Measurements from ENCODE around the gene CDKN1C. TPM values are rescaled to one million over a fixed set of nuclear protein-coding genes. Genes with fewer than 3 reads are reported as not detected.

CDKN1C gene
- total RNA-seq, 4 donors from 2014 or later, result 27.1 to 52.7 (median 31.4) TPM

GRCh38 chr11:2921261-2921660 lies 35.7 kb upstream of the CDKN1C start:
- DNase-seq (ENCODE audit: low spot score in 2 of 2), result no peak
- intact Hi-C loops (cut with DNase I; ENCODE audit: low total_unique reads), result no loop called here
- 80 to 81% methylated on average over 2 to 4 of the region's 16 CpGs for WGBS, 2 donors
- no peak overlapping the region for H3K4me3 ChIP-seq (ENCODE audit: low read depth, poor library complexity, severe bottlenecking)
- TF ChIP-seq CTCF (IDR thresholded peaks at IDR 0.05) (no peak), POLR2A (IDR thresholded peaks at IDR 0.05) (no peak)

- intact Hi-C loops (cut with DNase I; ENCODE audit: low total_unique reads), result no loop called here
- H3K4me3 ChIP-seq (ENCODE audit: low read depth, poor library complexity, severe bottlenecking), result no peak overlapping the region
- TF ChIP-seq POLR2A (IDR thresholded peaks at IDR 0.05), result no peak
- no peak for TF ChIP-seq CTCF (IDR thresholded peaks at IDR 0.05)
- WGBS, 2 donors, result 96% methylated on average over 12 of the region's 12 CpGs
- DNase-seq (ENCODE audit: low spot score in 2 of 2), result no peak
These were observed 34.8 kb upstream of the CDKN1C start for GRCh38 chr11:2920343-2920742.

- H3K4me3 ChIP-seq (ENCODE audit: low read depth, poor library complexity, severe bottlenecking), result no peak overlapping the region
- DNase-seq (ENCODE audit: low spot score in 2 of 2), result no peak
- TF ChIP-seq POLR2A (IDR thresholded peaks at IDR 0.05) (no peak), CTCF (IDR thresholded peaks at IDR 0.05) (no peak)
- intact Hi-C loops (cut with DNase I; ENCODE audit: low total_unique reads), result no loop called here
- WGBS, 2 donors, result 72 to 83% methylated on average over 4 to 11 of the region's 13 CpGs
These were observed 34.3 kb upstream of the CDKN1C start for GRCh38 chr11:2919837-2920236.

GRCh38 chr11:2919188-2919587 lies 33.6 kb upstream of the CDKN1C start:
- DNase-seq (ENCODE audit: low spot score in 2 of 2), result no peak
- TF ChIP-seq CTCF (IDR thresholded peaks at IDR 0.05) (no peak), POLR2A (IDR thresholded peaks at IDR 0.05) (no peak)
- no peak overlapping the region for H3K4me3 ChIP-seq (ENCODE audit: low read depth, poor library complexity, severe bottlenecking)
- intact Hi-C loops (cut with DNase I; ENCODE audit: low total_unique reads), result no loop called here
- WGBS, 2 donors, result 83 to 89% methylated on average over 6 of the region's 9 CpGs

- intact Hi-C loops (cut with DNase I; ENCODE audit: low total_unique reads), result no loop called here
- 85 to 86% methylated on average over 25 of the region's 25 CpGs for WGBS, 2 donors
- TF ChIP-seq POLR2A (IDR thresholded peaks at IDR 0.05) (no peak), CTCF (IDR thresholded peaks at IDR 0.05) (no peak)
- no peak overlapping the region for H3K4me3 ChIP-seq (ENCODE audit: low read depth, poor library complexity, severe bottlenecking)
- DNase-seq (ENCODE audit: low spot score in 2 of 2), result no peak
These were observed 32.4 kb upstream of the CDKN1C start for GRCh38 chr11:2917842-2918490.
